ENCODE data around the gene STX18. TPM values are rescaled to one million over a fixed set of nuclear protein-coding genes. Genes with fewer than 3 reads are reported as not detected.

STX18 gene
- total and polyA plus RNA-seq, 11 donors, result 10.1 to 26.1 (median 18.0) TPM

- Histone ChIP-seq H3K27ac (peak within 1 kb of the TSS in 1 of 12 donors; percentile 41), H3K36me3 (no peaks in the 10 kb centered on the region), H3K9me3 (no peaks in the 10 kb centered on the region), H3K4me3 (peak within 1 kb of the TSS; percentile 36 to 62 (median 53)), H3K27me3 (peaks cover 0 to 64% (median 36%) of the 10 kb centered on the region in 9 donors), H3K4me1 (peaks cover 0 to 55% (median 16%) of the 10 kb centered on the region in 12 donors)
- DNase-seq (peak in 2 of 5 donors; percentile 25 to 43), ATAC-seq (peak in 2 of 4 donors; percentile 38 to 47)
- intact Hi-C loops (cut with DNase I), result no loop called here
- 0 to 1% (median 1%) methylated on average over 7 to 87 of the region's 87 CpGs for WGBS, 4 donors
- TF ChIP-seq CTCF (IDR thresholded peaks at IDR 0.05), result no peak
- no peak for TF ChIP-seq POLR2A (IDR thresholded peaks at IDR 0.05)
Measured at GRCh38 chr4:4386736-4387392, 155.0 kb downstream of the STX18 start, which contains the start of gene NSG1. Gene NSG1, plus strand, starts transcription at chr4:4387102. Its CDS starts 528 bp downstream, at chr4:4387630.

GRCh38 chr4:4386296-4386735, 155.5 kb downstream of the STX18 start:
- no peak for TF ChIP-seq CTCF (IDR thresholded peaks at IDR 0.05)
- TF ChIP-seq POLR2A (IDR thresholded peaks at IDR 0.05), result no peak
- Histone ChIP-seq H3K4me3 (peak overlapping the region; percentile 36 to 62 (median 53)), H3K36me3 (no peaks in the 10 kb centered on the region), H3K4me1 (peaks cover 0 to 55% (median 16%) of the 10 kb centered on the region in 12 donors), H3K9me3 (no peaks in the 10 kb centered on the region), H3K27ac (peak overlapping the region in 1 of 12 donors; percentile 41), H3K27me3 (peaks cover 0 to 64% (median 36%) of the 10 kb centered on the region in 9 donors)
- intact Hi-C loops (cut with DNase I), result no loop called here
- ATAC-seq (peak in 3 of 4 donors; percentile 16 to 23 (median 16)), DNase-seq (no peak)
- whole genome bisulfite sequencing, 4 donors, result 1 to 2% (median 1%) methylated on average over 29 to 36 of the region's 36 CpGs

GRCh38 chr4:4385729-4386295, 156.0 kb downstream of the STX18 start:
- TF ChIP-seq CTCF (IDR thresholded peaks at IDR 0.05), result no peak
- Histone ChIP-seq H3K27ac (peak overlapping the region in 1 of 12 donors; percentile 41), H3K27me3 (peaks cover 0 to 61% (median 36%) of the 10 kb centered on the region in 9 donors), H3K9me3 (no peaks in the 10 kb centered on the region), H3K36me3 (no peaks in the 10 kb centered on the region), H3K4me1 (peaks cover 0 to 55% (median 16%) of the 10 kb centered on the region in 12 donors), H3K4me3 (peak overlapping the region in 11 of 12 donors; percentile 36 to 62 (median 54))
- ATAC-seq, result no peak
- DNase-seq, result no peak
- WGBS, 4 donors, result 2 to 5% (median 3%) methylated on average over 20 to 38 of the region's 38 CpGs
- intact Hi-C loops (cut with DNase I), result no loop called here

GRCh38 chr4:4384837-4385236, 157.0 kb downstream of the STX18 start:
- no peaks in the 10 kb centered on the region for H3K9me3 ChIP-seq
- DNase-seq (no peak), ATAC-seq (no peak)
- no peaks in the 10 kb centered on the region for H3K36me3 ChIP-seq
- H3K4me1 ChIP-seq, result peaks cover 0 to 55% (median 16%) of the 10 kb centered on the region in 12 donors
- WGBS, 4 donors, result 46 to 56% (median 54%) methylated on average over 5 of the region's 5 CpGs
- intact Hi-C loops (cut with DNase I), result no loop called here
- no peak overlapping the region for H3K27ac ChIP-seq
- no peak for TF ChIP-seq POLR2A (IDR thresholded peaks at IDR 0.05)
- peak in 1 of 12 donors; percentile 9 for TF ChIP-seq CTCF (IDR thresholded peaks at IDR 0.05)
- peaks cover 0 to 52% (median 36%) of the 10 kb centered on the region in 9 donors for H3K27me3 ChIP-seq
- no peak overlapping the region for H3K4me3 ChIP-seq
